HG03095 (cell line): ENCODE results near the gene IFITM1.
"Not testable (repeated sequence)": the region's sequence is repeated elsewhere in the genome, so short reads cannot be mapped to it uniquely, and the experiment has no call there.

Source experiments
- ATAC-seq: cut with Tn5 transposase; IDR thresholded peaks from one replicate; pipeline ENCODE4 v1.9.1; 2021; ENCODE audit warnings: moderate library complexity; ENCODE audit not compliant: unreplicated experiment

Gene IFITM1

DNA sequence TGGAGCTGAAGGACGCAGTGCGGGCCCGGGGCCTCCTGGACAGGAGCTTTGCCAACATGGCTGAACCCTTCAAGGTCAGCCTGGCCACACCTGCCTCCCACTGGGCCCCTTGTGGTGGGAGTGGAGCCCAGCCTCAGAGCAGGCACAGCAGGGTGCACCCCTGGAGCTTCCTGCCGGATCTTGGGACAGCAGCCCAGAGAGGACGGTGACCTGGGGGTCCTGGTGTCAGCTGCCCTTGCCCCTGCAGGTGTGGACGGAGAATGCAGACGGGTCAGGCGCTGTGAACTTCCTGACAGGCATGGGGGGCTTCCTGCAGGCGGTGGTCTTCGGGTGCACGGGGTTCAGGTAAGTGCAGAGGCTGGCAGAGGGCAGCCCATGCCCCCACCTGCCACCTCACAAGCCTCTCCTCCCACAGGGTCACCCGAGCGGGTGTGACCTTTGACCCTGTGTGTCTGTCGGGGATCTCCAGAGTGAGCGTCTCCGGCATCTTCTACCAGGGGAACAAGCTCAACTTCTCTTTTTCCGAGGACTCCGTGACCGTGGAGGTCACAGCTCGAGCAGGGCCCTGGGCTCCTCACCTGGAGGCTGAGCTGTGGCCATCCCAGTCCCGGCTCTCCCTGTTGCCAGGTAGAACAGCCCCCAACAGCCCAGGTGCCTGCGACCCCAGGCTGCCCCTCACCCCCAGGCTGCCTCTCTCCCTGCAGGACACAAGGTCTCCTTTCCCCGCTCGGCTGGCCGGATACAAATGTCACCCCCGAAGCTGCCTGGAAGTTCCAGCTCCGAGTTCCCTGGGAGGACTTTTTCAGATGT, 19.8 kb upstream of the IFITM1 start:
- ATAC-seq, result no peak

DNA sequence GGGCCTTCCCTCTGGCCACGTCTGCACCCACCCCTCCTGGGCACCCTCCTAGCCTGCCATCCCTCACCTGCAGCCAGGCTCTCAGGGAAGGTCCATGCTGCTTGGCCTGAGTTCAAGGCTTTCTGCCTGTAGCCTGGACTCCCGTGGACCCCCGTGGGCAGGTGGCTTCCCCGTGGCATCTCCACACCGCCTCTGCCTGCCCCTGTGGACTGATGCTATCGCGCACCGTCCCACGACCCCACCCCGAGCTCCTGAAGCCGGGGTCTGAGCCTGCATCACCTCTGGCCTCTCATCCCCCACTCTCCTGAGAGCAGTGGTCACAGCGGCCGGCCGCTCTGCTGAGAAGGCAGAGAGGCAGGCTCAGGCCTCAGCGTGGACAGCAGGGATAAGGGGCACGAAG, 19.1 kb upstream of the IFITM1 start:
- ATAC-seq, result no peak

DNA sequence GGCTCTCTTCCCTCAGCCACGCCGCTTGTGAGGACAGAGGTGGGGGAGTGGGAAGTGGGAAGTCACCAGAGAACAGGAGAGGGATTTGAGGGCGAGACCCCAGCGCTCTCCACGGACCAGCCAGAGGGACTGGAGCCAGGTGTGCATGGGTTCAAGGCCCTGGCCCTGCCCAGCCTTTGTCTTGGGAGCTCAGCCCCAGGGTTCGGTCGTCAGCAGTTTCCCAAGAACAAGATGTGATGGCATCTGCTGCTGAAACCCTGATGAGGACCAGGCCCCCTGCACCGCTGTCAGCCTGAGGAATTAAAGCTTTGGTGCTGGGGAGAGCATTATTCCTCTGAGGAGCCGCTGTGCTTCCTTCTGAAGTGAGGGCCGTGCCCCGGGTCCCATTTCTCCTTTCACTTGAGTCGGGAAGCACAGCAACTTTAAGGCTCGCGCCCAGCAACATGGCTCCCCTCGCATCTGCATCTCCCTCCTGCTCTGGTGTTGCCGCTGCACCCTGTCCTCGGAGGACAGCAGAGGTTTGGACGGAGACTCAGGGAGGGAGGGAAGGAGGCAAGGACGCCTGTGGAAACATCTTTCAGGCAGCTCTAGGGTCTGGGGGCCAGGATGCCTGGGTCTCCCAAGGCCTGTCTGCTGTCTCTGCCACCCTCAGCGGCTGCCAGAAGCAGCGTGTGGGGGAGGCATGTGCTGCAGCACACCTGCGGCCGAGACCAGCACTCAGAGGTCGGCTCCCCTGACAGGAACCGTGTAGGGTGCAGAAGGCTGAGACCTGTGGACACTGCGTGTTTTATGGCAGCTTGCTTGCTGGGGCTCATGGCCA, 18.3 kb upstream of the IFITM1 start:
- ATAC-seq, result no peak

DNA sequence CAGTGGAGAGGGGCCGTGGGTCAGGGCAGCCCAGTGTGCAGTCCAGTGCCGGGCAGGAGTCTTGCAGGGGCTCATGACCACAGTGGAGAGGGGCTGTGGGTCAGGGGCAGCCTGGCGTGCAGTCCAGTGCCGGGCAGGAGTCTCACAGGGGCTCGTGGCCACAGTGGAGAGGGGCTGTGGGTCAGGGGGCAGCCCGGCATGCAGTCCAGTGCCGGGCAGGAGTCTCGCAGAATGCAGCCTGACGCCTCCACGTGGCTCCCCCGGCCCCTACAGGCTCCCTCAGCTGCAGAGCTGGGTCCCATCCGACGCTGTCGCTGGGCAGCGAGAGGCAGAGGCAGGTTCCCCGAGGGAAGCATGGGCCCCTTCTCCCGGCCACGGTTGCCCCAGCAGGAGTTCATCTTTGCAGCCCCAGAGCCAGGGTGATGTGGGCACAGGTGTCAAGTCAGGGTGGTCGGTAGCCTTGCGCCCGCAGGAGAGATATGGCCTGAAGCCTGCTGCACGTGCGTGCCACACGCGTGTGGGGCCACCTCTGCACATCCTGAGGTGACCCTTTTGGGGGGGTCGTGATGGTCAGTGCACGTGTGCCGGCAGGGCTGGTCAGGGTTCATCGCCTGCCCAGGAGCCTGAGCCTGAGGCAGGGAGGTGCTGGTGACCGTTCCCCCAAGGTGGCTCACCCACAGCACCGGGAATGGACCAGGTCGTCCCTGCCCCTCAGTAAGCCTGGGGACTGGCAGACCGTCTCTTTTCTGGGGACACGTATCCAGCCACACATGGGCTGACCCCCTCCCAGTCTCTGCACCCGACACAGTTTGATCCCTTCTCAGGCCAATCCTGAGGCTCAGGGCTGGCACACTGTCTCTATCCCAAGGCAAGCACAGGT, 17.4 kb upstream of the IFITM1 start:
- ATAC-seq, result no peak

DNA sequence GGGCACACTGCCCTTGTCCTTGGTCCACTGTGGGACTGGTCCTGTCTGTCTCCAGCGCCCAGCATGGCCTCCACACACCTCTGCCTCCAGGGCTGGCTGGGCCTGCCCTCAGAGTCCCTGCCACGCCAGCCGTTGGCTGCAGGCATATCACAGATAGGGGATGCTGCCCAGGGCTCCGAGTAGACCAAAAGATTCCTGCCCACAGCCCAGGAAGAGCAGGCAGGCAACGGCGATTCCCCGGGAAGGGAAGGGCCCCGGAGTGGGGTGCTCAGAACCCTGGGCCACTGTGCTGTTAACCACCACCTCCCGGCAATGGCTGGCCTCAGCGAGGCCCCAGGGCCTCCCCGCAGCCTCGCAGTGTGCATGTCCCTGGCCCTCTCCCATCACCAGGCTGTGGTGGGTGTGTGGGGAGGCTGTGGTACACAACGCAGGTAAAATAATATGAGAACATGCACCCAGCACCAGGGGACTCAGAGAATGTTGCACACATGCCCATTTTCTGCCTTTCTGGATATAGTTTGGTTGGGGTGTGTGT, 16.7 kb upstream of the IFITM1 start:
- ATAC-seq, result no peak

DNA sequence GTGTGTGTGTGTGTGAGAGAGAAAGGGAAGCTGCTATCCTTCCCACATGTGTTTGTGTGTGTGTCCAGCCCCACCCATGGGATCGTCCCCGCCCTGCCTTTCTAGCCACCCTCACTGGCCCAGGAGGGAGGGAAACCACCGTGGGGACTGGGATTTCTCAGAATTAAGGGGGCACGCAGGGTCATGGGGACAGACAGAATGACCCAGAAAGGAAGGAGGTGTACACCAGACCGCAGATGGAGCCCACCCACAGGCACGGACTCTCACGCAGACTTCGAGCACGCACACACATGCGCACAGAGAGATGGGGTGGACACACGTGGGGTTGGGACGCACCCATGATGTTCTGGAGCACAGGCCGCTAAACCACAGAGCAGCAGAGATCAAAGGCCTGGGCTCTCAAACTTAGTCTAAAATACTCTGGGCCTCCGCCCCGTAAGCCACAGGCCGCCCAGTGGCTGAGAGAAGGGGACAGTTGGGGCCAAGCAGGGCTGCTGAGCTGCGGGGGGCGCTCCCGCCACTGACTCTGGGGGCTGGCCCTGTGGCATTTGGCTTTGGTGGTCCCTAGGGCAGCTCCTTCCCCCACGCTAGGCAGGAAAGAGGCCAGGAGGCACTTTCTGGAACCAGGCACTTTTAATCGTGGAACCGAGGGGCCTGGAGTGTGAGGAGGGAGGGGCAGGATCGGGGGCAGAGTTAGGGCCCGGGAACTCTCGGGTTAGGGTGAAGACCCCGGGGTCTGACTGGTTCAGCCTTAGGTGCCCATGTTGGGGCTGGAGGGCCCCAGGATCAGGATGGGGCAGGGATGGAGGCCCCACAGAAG, 16.0 kb upstream of the IFITM1 start:
- ATAC-seq, result no peak

DNA sequence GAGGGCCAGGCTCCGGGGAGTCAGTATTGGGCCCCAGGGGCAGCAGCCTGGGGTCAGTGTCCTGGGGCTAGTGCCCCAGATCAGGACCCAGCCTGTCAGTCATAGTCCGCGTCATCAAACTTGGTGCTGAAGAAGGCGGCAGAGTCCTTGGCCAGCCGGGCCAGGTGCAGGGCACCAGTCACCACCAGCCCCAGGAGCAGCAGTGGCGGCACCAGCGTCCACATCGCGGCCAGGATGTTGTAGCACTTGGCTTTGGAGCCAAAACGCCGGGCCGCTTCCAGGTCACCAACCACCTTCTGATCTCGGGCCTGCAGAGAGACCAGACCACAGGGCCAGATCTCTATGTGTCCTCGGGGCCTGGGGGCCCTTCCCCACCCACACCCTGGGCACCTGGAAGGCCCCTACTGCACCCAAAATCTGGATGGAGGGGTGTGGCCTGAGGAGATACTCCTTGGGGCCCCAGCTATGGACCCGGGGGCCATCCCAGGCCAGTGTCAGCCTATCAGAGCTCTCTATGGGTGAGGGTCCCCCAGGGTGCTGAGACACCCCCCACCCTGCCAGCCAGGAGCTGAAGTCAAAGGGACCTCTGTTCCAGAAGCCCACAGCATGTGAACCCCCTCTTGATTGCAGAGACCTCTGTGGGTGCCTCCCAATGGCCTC, 15.3 kb upstream of the IFITM1 start:
- ATAC-seq, result no peak

DNA sequence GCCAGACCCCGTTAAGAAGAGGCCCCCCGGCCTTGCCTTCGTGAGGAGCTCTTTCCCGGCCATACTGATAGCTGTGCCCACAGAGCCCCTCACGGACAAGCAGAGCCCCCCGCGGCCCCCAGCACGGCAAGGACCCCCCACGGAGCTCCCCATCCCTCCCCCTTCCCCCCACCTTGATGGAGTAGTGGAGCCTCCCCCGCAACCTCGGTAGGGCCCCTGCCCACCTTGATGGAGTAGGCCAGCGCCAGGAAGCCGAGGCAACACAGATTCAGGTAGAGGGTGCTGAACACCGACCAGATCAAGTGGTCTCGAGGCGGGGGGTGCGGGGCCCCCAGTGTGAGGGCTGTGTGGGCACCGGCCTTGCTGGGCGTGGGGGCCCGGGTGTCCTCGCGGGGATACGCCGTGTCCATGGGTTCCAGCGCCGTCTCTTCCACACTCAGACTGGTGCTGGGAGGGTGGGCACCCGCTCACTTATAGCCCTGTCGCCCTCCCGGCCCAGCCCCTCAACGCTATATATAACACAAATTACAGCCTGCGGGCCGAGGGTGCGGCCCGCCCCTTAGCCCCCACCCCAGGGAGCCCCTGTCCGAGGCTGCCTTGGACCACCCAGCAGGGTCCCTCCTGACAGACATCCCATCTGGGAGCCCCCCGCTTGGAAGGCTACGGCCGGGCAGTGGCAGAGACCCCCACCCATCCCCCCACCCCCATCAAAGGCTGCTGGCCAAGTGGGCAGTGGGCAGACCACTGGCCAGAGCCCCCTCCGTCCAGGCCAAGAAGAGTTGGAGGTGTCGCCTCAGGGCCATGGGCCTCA, 14.6 kb upstream of the IFITM1 start, which contains the start of gene IFITM5:
Gene IFITM5 (minus strand): TSS at position 446 of the 811 bp plus-strand sequence. CDS start 36 bp downstream, at position 410.
- no peak for ATAC-seq

DNA sequence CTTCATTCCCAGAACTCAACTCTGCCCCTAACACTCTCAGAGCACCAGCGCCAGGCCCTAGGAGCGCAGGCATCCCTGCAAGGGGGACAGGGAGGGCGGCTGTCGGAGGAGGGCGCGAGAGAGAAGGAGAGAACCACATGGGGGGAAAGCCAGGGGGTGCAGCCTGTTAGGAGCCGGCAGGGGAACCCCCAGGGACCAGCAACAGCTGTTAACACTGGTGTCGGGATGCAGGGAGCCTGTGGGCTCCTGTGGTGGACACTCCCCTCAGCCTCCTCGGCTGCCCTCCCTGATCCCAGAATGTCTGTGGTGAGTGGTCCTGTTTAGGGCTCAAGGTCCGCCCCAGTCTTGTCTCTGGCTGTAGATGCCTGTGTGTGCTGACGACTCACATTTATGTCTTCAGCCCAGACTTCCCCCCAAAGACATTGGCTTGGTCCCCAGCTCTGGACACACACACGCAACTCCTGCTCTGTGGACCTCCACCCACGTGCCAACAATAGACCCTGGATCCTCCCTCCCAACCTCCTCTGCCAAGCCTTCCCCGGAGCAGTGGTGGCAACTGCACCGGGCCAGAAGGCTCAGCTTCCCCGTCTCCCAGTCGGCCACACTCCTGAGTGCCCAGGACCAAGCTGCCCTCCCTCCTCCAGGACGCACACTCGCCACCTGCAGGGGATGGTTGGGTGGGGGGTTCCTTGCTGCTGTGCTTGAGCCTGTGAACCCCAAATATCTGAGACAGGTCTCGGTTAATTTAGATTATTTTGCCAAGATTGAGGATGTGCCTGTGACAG, 13.7 kb upstream of the IFITM1 start:
- ATAC-seq, result no peak

DNA sequence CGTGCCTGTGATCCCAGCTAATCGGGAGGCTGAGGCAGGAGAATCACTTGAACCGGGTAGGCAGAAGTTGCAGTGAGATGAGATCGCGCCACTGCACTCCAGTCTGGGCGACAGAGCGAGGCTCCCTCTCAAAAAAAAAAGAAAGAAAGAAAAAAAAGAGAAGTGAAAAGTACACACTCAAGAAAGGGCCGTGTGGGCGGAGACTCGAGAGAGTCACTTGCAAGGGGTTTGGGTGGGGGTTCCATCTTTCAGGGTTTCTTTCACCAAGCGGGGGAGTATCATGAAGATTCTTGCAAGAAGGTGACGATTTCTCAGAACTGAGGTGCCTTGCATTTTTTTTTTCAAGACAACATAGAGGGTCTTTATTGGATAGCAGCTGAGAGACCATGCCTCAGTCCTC, 10.5 kb upstream of the IFITM1 start:
- ATAC-seq, result no peak

DNA sequence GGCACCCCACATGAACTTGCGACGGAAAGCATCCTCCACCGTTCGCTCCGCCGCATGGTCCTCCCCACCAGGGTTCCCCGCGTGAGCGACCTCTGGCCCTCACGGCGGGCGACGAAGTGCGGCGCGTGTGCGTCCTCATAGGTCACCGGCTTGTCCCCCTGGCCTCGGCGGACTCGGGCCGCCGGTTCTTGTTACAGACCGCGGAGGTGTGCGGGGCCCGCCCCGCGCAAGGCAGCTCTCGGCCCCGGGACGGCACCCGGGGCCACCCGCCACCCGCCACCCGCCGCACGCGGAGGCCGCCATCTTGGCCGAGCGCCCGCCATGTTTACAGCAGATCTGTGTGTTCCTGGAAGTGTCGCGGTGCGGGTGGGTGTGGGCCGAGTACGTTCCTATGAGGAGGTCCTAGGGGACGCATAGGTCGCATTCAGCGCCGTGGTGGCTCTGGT, 9.8 kb upstream of the IFITM1 start:
- ATAC-seq, result no peak

DNA sequence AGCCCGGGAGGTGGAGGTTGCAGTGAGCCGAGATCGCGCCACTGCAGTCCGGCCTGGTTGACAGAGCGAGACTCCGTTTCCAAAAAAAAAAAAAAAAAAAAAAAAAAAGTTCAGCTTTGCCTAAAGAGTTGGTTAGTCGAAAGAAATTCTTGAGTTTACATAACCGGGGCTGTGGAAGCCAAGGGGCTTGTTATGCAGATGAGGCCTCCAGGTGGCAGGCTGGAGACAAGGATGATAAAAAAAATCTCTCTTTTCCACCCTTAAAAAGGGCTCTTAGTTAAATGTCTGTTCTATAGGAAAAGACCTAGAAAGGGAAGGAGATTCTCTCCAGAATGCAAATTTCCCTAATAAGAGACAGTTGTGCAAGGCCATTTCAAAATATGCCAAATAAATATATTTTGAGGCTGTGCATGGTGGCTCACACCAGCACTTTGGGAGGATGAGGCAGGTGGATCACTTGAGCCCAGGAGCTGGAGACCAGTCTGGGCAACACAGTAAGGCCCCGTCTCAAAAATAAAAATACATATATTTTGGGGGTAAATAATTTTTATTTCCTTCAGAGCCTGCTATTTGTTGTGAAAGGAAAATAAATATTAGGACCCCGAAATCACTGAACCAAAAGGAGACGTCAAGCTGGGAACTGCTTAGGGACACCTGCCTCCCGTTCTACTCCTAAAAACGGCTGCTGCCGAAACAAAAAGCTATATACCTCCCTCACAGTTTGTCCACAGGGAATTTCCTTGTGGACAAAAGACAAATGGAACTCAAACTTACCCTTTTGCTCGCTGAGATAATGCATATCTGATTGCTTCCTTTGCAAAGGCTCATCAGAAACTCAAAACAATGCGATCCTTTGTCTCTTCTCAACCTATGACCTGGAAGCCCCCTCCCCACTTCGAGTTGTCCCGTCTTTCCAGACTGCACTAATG, 8.7 kb upstream of the IFITM1 start:
- ATAC-seq, result no peak

DNA sequence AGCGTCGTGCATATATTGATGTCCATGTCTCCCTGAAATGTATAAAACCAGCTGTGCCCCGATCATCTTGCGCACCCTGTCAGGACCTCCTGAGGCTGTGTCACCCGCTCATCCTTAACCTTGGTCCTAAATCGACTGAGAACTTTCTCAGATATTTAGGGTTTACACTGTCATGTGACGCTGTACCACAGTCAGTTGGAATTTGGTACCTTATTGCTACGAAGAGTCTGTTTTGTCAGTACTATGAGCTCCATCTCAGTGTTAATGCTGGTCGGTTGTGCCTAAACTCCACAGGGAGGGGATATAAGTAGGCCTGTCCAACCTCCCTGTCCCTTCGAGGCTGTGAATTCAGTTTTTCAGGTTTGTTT, 8.0 kb upstream of the IFITM1 start:
- ATAC-seq, result no peak

DNA sequence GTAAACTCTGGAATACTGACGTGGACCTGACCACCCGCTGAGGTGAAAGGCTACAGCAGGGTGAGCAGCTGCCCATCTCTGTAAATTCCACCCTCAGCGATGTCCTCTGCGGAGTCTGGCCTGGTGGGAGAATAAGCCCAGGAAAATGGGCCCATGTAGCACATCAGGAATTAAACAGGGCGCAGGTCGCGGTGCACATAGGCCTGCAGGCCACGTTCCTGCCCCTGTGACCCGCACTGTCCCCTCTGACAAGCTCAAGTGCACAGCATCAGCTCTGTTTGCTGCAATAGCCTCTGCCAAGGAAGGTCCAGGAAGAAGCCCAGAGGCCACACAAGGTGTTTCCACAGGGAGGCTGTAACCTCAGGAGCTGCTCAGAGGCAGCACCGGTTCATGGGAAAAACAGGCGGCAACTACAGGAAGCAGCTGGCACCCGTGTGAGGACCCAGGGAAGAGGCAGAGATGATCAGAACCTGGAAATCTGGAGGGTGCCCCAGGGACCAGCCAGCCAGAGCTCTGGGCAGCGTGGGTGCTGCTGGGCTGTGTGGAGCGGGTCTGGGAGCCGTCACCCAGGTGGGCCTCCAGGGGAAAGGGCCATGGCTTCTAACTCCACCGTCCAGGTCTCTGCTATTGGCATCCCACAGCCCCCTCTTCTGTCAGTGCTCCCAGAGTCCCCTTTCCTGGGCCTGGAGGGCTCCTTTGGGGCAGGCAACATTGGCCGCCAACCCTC, 7.0 kb upstream of the IFITM1 start:
- ATAC-seq, result no peak

DNA sequence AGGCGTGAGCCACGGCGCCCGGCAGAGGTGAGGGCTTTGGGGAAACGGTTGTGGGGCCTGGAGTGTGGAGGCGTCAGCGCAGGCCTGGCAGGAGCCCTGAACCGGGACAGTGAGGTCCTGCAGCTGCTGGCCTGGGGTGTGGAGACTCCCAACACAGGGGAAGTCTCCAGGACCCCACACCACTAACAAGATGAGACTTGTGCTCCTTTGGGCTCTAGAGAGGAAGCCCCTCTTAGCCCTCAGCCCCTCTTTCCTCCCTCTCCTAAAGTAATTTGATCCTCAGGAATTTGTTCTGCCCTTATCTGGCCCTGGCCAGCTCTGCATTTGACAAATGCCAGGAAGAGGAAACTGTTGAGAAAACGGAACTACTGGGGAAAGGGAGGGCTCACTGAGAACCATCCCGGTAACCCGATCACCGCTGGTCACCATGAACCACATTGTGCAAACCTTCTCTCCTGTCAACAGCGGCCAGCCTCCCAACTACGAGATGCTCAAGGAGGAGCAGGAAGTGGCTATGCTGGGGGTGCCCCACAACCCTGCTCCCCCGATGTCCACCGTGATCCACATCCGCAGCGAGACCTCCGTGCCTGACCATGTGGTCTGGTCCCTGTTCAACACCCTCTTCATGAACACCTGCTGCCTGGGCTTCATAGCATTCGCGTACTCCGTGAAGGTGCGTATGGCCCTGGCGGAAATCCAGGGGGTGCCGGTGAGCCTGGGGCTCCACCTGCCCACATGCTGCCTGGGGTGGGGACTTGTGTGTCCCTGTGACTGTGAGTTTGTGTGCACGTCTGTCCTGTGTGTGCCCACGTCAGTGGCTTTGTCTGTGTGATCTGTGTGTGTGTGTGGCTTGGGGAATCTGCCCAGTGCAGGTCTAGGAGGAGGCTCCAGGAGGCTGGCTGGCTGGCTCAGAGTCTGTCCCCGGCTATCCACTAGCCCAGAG, 5.8 kb upstream of the IFITM1 start, which contains the start of gene IFITM2:
Gene IFITM2 (plus strand): TSS at position 51 of the 943 bp plus-strand sequence. CDS start 377 bp downstream, at position 428.
- not testable (repeated sequence) for ATAC-seq
